Measurements from ENCODE around the gene RPE. TPM values are rescaled to one million over a fixed set of nuclear protein-coding genes. Genes with fewer than 3 reads are reported as not detected.

Gene RPE
- total and polyA plus RNA-seq, 10 donors, result 8.0 to 61.0 (median 47.8) TPM

GRCh38 chr2:210007895-210008294, 5.5 kb downstream of the RPE start:
- DNase-seq, result no peak
- no peak overlapping the region for H3K27ac ChIP-seq
- WGBS, 5 donors, result 71 to 82% (median 79%) methylated on average over 2 of the region's 2 CpGs
- H3K4me3 ChIP-seq, result no peak overlapping the region
- intact Hi-C loops (cut with DNase I; ENCODE audit: low total_unique reads), result no loop called here
- H3K9me3 ChIP-seq, result no peaks in the 10 kb centered on the region
- peaks cover 14 to 85% (median 46%) of the 10 kb centered on the region in 6 donors for H3K4me1 ChIP-seq
- peaks cover 0 to 65% (median 23%) of the 10 kb centered on the region in 6 donors for H3K36me3 ChIP-seq
- TF ChIP-seq POLR2A (IDR thresholded peaks at IDR 0.05), result no peak
- no peak for TF ChIP-seq CTCF (IDR thresholded peaks at IDR 0.05 in 8 of 11, conservative IDR thresholded peaks at IDR 0.05 in 3 of 11)
- TF ChIP-seq POLR2AphosphoS5 (IDR thresholded peaks at IDR 0.05), result no peak
- H3K27me3 ChIP-seq (replicated peaks in 1 of 7), result no peaks in the 10 kb centered on the region

- no peaks in the 10 kb centered on the region for H3K9me3 ChIP-seq
- intact Hi-C loops (cut with DNase I; ENCODE audit: low total_unique reads), result no loop called here
- no peak overlapping the region for H3K4me3 ChIP-seq
- DNase-seq, result no peak
- peaks cover 3 to 79% (median 33%) of the 10 kb centered on the region in 6 donors for H3K4me1 ChIP-seq
- H3K27me3 ChIP-seq (replicated peaks in 1 of 7), result no peaks in the 10 kb centered on the region
- H3K36me3 ChIP-seq, result peaks cover 0 to 77% (median 26%) of the 10 kb centered on the region in 6 donors
- H3K27ac ChIP-seq, result no peak overlapping the region
- TF ChIP-seq POLR2A (IDR thresholded peaks at IDR 0.05) (no peak), POLR2AphosphoS5 (IDR thresholded peaks at IDR 0.05) (no peak), CTCF (IDR thresholded peaks at IDR 0.05 in 8 of 11, conservative IDR thresholded peaks at IDR 0.05 in 3 of 11) (no peak)
- 64 to 75% (median 68%) methylated on average over 6 of the region's 6 CpGs for WGBS, 5 donors
Measured at GRCh38 chr2:210009126-210009525, 6.7 kb downstream of the RPE start.

- Histone ChIP-seq H3K27me3 (replicated peaks in 1 of 7) (no peaks in the 10 kb centered on the region), H3K4me3 (no peak overlapping the region), H3K9me3 (no peaks in the 10 kb centered on the region), H3K36me3 (peaks cover 0 to 85% (median 30%) of the 10 kb centered on the region in 6 donors), H3K27ac (no peak overlapping the region), H3K4me1 (peaks cover 0 to 71% (median 26%) of the 10 kb centered on the region in 6 donors)
- no peak for DNase-seq
- 70 to 83% (median 79%) methylated on average over 3 of the region's 3 CpGs for WGBS, 5 donors
- intact Hi-C loops (cut with DNase I; ENCODE audit: low total_unique reads), result no loop called here
- TF ChIP-seq POLR2AphosphoS5 (IDR thresholded peaks at IDR 0.05) (no peak), POLR2A (IDR thresholded peaks at IDR 0.05) (no peak), CTCF (IDR thresholded peaks at IDR 0.05 in 8 of 11, conservative IDR thresholded peaks at IDR 0.05 in 3 of 11) (no peak)
Measured at GRCh38 chr2:210009896-210010295, 7.5 kb downstream of the RPE start.

- WGBS, 5 donors, result 77 to 84% (median 79%) methylated on average over 1 of the region's 1 CpG
- no peak for TF ChIP-seq POLR2A (IDR thresholded peaks at IDR 0.05)
- TF ChIP-seq CTCF (IDR thresholded peaks at IDR 0.05 in 8 of 11, conservative IDR thresholded peaks at IDR 0.05 in 3 of 11), result no peak
- TF ChIP-seq POLR2AphosphoS5 (IDR thresholded peaks at IDR 0.05), result no peak
- H3K4me1 ChIP-seq, result no peaks in the 10 kb centered on the region
- H3K27me3 ChIP-seq (replicated peaks in 1 of 7), result no peaks in the 10 kb centered on the region
- no peaks in the 10 kb centered on the region for H3K9me3 ChIP-seq
- no peak overlapping the region for H3K4me3 ChIP-seq
- intact Hi-C loops (cut with DNase I; ENCODE audit: low total_unique reads), result no loop called here
- peaks cover 3 to 100% (median 74%) of the 10 kb centered on the region in 6 donors for H3K36me3 ChIP-seq
- no peak overlapping the region for H3K27ac ChIP-seq
- no peak for DNase-seq
Measured at GRCh38 chr2:210020138-210020537, 17.7 kb downstream of the RPE start.
